HL-60/S4 (cell line): ENCODE measurements around the gene ACSL1.

Source experiments
- in situ Hi-C: fragments of 300-500 bp; cut with MboI; formaldehyde crosslinking; loops from 2 replicates; pipeline ENCODE4 v1.14.3; 2022; ENCODE audit warnings: low sequenced_read_pairs

The ACSL1 gene

GRCh38 chr4:184812651-184813181 lies 13.1 kb downstream of the ACSL1 start:
- in situ Hi-C loops = no loop called here

GRCh38 chr4:184812199-184812542 lies 13.6 kb downstream of the ACSL1 start:
- in situ Hi-C loops = no loop called here

- in situ Hi-C loops = no loop called here
These were observed 14.1 kb downstream of the ACSL1 start for GRCh38 chr4:184811526-184812198.

GRCh38 chr4:184810720-184811119 lies 15.0 kb downstream of the ACSL1 start:
- in situ Hi-C loops = no loop called here

GRCh38 chr4:184808713-184809050 lies 17.1 kb downstream of the ACSL1 start:
- in situ Hi-C loops = no loop called here

GRCh38 chr4:184807797-184808712 lies 17.7 kb downstream of the ACSL1 start:
- in situ Hi-C loops = no loop called here

- in situ Hi-C loops = no loop called here
These were observed 18.5 kb downstream of the ACSL1 start for GRCh38 chr4:184807256-184807655.

- in situ Hi-C loops = no loop called here
These were observed 19.1 kb downstream of the ACSL1 start for GRCh38 chr4:184806711-184807110.

GRCh38 chr4:184806229-184806550 lies 19.6 kb downstream of the ACSL1 start:
- in situ Hi-C loops = no loop called here

- in situ Hi-C loops = no loop called here
These were observed 20.1 kb downstream of the ACSL1 start for GRCh38 chr4:184805462-184806228.

- in situ Hi-C loops = no loop called here
These were observed 21.1 kb downstream of the ACSL1 start for GRCh38 chr4:184804621-184805020.

GRCh38 chr4:184803874-184804273 lies 21.9 kb downstream of the ACSL1 start:
- in situ Hi-C loops = no loop called here

- in situ Hi-C loops = no loop called here
These were observed 22.6 kb downstream of the ACSL1 start for GRCh38 chr4:184803133-184803532.

GRCh38 chr4:184802697-184803015 lies 23.1 kb downstream of the ACSL1 start:
- in situ Hi-C loops = no loop called here

- in situ Hi-C loops = no loop called here
These were observed 23.7 kb downstream of the ACSL1 start for GRCh38 chr4:184801781-184802696.

- in situ Hi-C loops = no loop called here
These were observed 27.3 kb downstream of the ACSL1 start for GRCh38 chr4:184798504-184798903.

GRCh38 chr4:184796906-184797305 lies 28.9 kb downstream of the ACSL1 start:
- in situ Hi-C loops = no loop called here

GRCh38 chr4:184795214-184795844 lies 30.4 kb downstream of the ACSL1 start:
- in situ Hi-C loops = no loop called here

- in situ Hi-C loops = no loop called here
These were observed 31.3 kb downstream of the ACSL1 start for GRCh38 chr4:184794470-184794869.

GRCh38 chr4:184793735-184794355 lies 31.9 kb downstream of the ACSL1 start:
- in situ Hi-C loops = no loop called here
